ENCODE measurements around the gene MMP19.

- TF ChIP-seq CTCF (IDR thresholded peaks at IDR 0.05), result no peak
- no peak for TF ChIP-seq POLR2A (IDR thresholded peaks at IDR 0.05)
Measured at GRCh38 chr12:55831447-55831815, 11.3 kb downstream of the MMP19 start.
